Natural killer cell treated with Interleukin-12 subunit alpha and Interleukin-12 subunit beta and Interleukin-15 and Interleukin-18, amount 100 ng/mL, for 72 hours (primary cell): Measurements from ENCODE around the gene COL6A5. TPM values are rescaled to one million over a fixed set of nuclear protein-coding genes. Genes with fewer than 3 reads are reported as not detected.

Experiments used
- ATAC-seq, 2 donors: fragments of 150-1000 bp; cut with Tn5 transposase in 1 of 2; sonication (Bioruptor Pico), chemical (Tn5 transposase) in 1 of 2; 2 replicates each; pipeline ENCODE4 v1.10.0; 2021
- DNase-seq: peaks from one replicate; pipeline ENCODE4 v3.0.0; 2022; ENCODE audit warnings: low spot score
- H3K27ac Mint-ChIP-seq, 2 donors: 1 replicate in 1 of 2; 2 replicates in 1 of 2; pipeline ENCODE4 v1.8.0; 2022; ENCODE audit warnings: mixed read lengths in 2 of 2, mild to moderate bottlenecking in 1 of 2, moderate library complexity in 1 of 2
- H3K27me3 Mint-ChIP-seq, 2 donors: 1 replicate in 1 of 2; 2 replicates in 1 of 2; pipeline ENCODE4 v1.8.0; 2022; ENCODE audit warnings: mixed read lengths in 2 of 2
- H3K36me3 Mint-ChIP-seq: one replicate; pipeline ENCODE4 v1.8.0; 2022; ENCODE audit warnings: mixed read lengths
- H3K4me1 Mint-ChIP-seq, 2 donors: 1 replicate in 1 of 2; 2 replicates in 1 of 2; pipeline ENCODE4 v1.8.0; 2022; ENCODE audit warnings: low read depth in 2 of 2, mixed read lengths in 2 of 2, mild to moderate bottlenecking in 1 of 2
- H3K4me3 Mint-ChIP-seq: one replicate; pipeline ENCODE4 v1.8.0; 2022; ENCODE audit warnings: mixed read lengths
- H3K9me3 Mint-ChIP-seq: 2 replicates; pipeline ENCODE4 v1.8.0; 2022; ENCODE audit warnings: mixed read lengths
- total RNA-seq, 2 donors: library from RNA; stranded (reverse); gene quantifications; one replicate each; pipeline ENCODE4 v1.2.3, GENCODE V29; 2022

COL6A5 gene
- total RNA-seq, 2 donors from 2014 or later, result not detected

DNA sequence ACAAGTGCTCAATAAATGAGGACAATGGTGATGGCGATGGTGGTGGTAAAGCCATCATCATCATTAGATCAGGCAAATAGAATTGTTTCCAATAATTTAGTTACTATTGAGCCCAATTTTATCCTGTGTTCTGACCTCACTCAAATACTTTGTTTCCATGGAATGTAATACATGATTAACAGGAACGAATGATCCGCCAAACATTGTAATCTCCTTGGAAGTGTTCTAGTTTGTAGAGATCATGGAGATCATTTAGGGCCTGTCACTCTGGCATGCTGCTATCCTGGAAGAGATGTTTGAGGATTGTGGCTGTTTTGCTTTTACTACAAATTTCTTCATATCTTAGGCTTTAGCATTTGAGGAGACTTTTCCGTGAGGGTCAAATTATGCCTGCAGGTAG lies 174.3 kb downstream of the COL6A5 start:
- H3K27me3 Mint-ChIP-seq, result peaks cover 29 to 46% of the 10 kb centered on the region in 2 donors
- DNase-seq, result no peak

DNA sequence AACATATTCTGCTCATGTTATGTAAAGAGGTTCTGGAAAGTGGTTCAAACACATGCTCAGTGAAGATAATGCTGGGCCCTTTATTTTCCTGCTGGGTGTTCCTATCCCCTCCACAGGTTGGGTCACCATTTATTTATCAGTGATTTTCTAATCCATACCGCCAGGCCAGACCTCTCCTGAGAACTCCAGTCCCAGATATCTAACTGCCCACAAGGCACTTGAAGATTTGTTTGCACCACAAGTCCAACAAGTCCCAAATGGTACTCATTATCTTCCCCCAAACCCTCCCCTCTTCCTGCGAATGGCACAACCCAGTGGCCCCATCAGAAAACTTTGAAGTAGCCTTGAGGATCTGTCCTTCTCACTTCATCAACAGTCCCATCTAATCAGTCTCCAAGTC lies 176.9 kb downstream of the COL6A5 start:
- no peak overlapping the region for H3K27ac Mint-ChIP-seq
- no peak for ATAC-seq

More for the DNA sequence above, 174.3 kb downstream of the COL6A5 start:
- Mint-ChIP-seq H3K9me3 (no peaks in the 10 kb centered on the region), H3K4me1 (peaks cover 0 to 3% of the 10 kb centered on the region in 2 donors), H3K4me3 (no peak overlapping the region), H3K36me3 (no peaks in the 10 kb centered on the region), H3K27ac (no peak overlapping the region)
- no peak for ATAC-seq

GRCh38 chr3:130527426-130527825 lies 182.0 kb downstream of the COL6A5 start:
- no peak for ATAC-seq
- DNase-seq, result no peak
- Mint-ChIP-seq H3K4me3 (no peak overlapping the region), H3K36me3 (no peaks in the 10 kb centered on the region), H3K9me3 (peaks cover 2% of the 10 kb centered on the region), H3K4me1 (no peaks in the 10 kb centered on the region), H3K27me3 (peaks cover 22 to 29% of the 10 kb centered on the region in 2 donors), H3K27ac (no peak overlapping the region)

More for the DNA sequence above, 176.9 kb downstream of the COL6A5 start:
- Mint-ChIP-seq H3K4me1 (peaks cover 0 to 3% of the 10 kb centered on the region in 2 donors), H3K4me3 (no peak overlapping the region), H3K36me3 (no peaks in the 10 kb centered on the region), H3K27me3 (peaks cover 31 to 44% of the 10 kb centered on the region in 2 donors), H3K9me3 (peaks cover 2% of the 10 kb centered on the region)
- DNase-seq, result no peak

DNA sequence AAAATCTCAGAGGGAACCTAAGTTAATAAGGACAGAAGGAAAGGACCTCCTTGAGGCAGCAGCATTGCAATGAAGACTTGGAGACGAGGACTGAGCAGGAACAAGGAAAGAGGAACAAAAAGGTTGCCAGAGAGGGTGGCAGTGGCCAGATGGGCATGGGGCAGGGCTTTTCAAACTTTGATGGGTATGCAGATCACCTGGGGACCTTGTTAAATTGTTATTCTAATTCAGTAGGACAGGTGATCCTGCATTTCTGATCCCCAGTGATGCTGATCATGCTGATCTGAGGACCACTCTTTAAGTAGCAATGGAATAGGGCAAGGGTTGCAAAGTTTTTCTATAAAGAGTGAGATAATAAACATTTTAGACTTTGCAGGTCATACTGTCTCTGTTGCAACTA lies 182.6 kb downstream of the COL6A5 start:
- no peak for DNase-seq
- Mint-ChIP-seq H3K27ac (no peak overlapping the region), H3K9me3 (peaks cover 2% of the 10 kb centered on the region), H3K4me1 (no peaks in the 10 kb centered on the region), H3K4me3 (no peak overlapping the region), H3K27me3 (peaks cover 17 to 22% of the 10 kb centered on the region in 2 donors), H3K36me3 (no peaks in the 10 kb centered on the region)
- no peak for ATAC-seq

- DNase-seq (no peak), ATAC-seq (no peak)
- Mint-ChIP-seq H3K4me3 (no peak overlapping the region), H3K27ac (no peak overlapping the region), H3K27me3 (peaks cover 14 to 20% of the 10 kb centered on the region in 2 donors), H3K4me1 (no peaks in the 10 kb centered on the region), H3K9me3 (peaks cover 2% of the 10 kb centered on the region), H3K36me3 (no peaks in the 10 kb centered on the region)
Measured at GRCh38 chr3:130529486-130530215, 184.2 kb downstream of the COL6A5 start.

GRCh38 chr3:130533247-130533646 lies 187.8 kb downstream of the COL6A5 start:
- Mint-ChIP-seq H3K27me3 (peaks cover 9 to 29% of the 10 kb centered on the region in 2 donors), H3K27ac (no peak overlapping the region), H3K36me3 (no peaks in the 10 kb centered on the region), H3K4me3 (no peak overlapping the region), H3K4me1 (no peaks in the 10 kb centered on the region), H3K9me3 (no peaks in the 10 kb centered on the region)
- DNase-seq (no peak), ATAC-seq (no peak)

Other genes starting within 250 kb of the COL6A5 start
- not detected for gene COL6A6, start 171.5 kb downstream of the COL6A5 start, total RNA-seq